ES-I3 (cell line): ENCODE data around the gene PTPRQ.
A peak's percentile ranks its signal among the peaks of the same experiment; 100 is the strongest.

Experiments used
- H3K36me3 ChIP-seq: 2 replicates; pipeline ENCODE4 v1.6.1; 2013; ENCODE audit warnings: mild to moderate bottlenecking, low read length, control low read depth, moderate library complexity; ENCODE audit not compliant: insufficient read depth
- H3K4me1 ChIP-seq: 2 replicates; pipeline ENCODE4 v1.6.1; 2013; ENCODE audit warnings: mild to moderate bottlenecking, control low read depth, low read length; ENCODE audit not compliant: insufficient read depth
- H3K9ac ChIP-seq: 2 replicates; pipeline ENCODE4 v1.6.1; 2013; ENCODE audit warnings: low read depth, mild to moderate bottlenecking, low read length, moderate library complexity
- H3K9me3 ChIP-seq: 2 replicates; pipeline ENCODE4 v1.6.1; 2013; ENCODE audit warnings: mild to moderate bottlenecking, low read length, moderate library complexity; ENCODE audit not compliant: control insufficient read depth, insufficient read depth

PTPRQ gene

GRCh38 chr12:80443974-80444666 is at the start of gene PTPRQ:
PTPRQ (plus strand) TSS chr12:80444235; CDS start chr12:80444346, 111 bp downstream.
- no peak within 1 kb of the TSS for H3K9ac ChIP-seq
- no peaks in the 10 kb centered on the region for H3K4me1 ChIP-seq
- no peaks in the 10 kb centered on the region for H3K36me3 ChIP-seq
- no peaks in the 10 kb centered on the region for H3K9me3 ChIP-seq

DNA sequence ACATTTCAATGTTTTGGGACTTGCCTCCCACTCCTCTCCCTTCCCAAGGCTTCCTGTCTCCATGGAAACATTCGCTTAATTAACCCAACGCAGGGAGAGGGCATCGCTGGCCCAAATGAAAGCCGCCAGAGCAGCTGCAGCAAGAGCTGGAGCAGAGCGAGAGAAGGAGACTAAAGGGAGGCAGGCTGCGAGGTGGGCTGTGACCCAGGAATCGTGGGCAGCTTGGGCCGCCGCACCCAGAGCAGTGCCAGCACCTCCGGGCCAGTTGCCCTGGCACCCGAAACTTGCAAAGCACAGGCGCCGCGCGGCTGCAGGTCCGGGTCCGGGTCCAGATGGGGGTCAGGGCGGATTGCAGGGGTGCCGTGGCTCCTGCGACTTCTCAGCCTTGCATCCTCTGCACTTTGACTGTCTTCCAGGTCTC is 43.5 kb upstream of the PTPRQ start:
- H3K36me3 ChIP-seq: no peaks in the 10 kb centered on the region
- no peaks in the 10 kb centered on the region for H3K4me1 ChIP-seq
- H3K9me3 ChIP-seq: no peaks in the 10 kb centered on the region
- H3K9ac ChIP-seq: peak overlapping the region; percentile 32; the same call in 1 of the 2 replicates

- H3K9me3 ChIP-seq: no peaks in the 10 kb centered on the region
- no peak overlapping the region for H3K9ac ChIP-seq
These were observed 42.8 kb upstream of the PTPRQ start for GRCh38 chr12:80401191-80401590.

GRCh38 chr12:80404629-80405028 is 39.4 kb upstream of the PTPRQ start:
- Histone ChIP-seq H3K9me3 (no peaks in the 10 kb centered on the region), H3K4me1 (no peaks in the 10 kb centered on the region), H3K9ac (no peak overlapping the region), H3K36me3 (no peaks in the 10 kb centered on the region)

More at GRCh38 chr12:80401191-80401590, 42.8 kb upstream of the PTPRQ start:
- Histone ChIP-seq H3K4me1 (no peaks in the 10 kb centered on the region), H3K36me3 (no peaks in the 10 kb centered on the region)

GRCh38 chr12:80406253-80406652 is 37.8 kb upstream of the PTPRQ start:
- no peaks in the 10 kb centered on the region for H3K36me3 ChIP-seq
- no peak overlapping the region for H3K9ac ChIP-seq
- H3K9me3 ChIP-seq: no peaks in the 10 kb centered on the region
- H3K4me1 ChIP-seq: no peaks in the 10 kb centered on the region

DNA sequence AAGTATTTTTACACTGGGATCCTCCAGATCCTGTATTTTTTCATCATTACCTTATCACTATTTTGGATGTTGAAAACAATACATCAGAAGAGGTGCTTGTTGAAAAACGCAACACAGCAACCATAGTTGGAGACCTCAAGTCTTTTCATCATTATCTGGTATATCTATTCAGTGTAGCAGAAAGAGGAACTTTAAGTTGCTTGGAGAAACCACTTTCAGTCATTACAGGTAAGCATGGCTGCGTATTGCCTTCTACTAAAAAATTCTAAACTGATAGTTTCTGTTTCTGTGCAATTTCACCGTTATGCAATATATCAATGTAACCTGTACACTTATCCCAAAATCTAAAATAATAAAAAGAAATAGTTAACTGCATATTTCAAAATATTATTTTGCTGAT is 32.2 kb upstream of the PTPRQ start:
- Histone ChIP-seq H3K9me3 (no peaks in the 10 kb centered on the region), H3K4me1 (no peaks in the 10 kb centered on the region), H3K36me3 (no peaks in the 10 kb centered on the region), H3K9ac (no peak overlapping the region)

DNA sequence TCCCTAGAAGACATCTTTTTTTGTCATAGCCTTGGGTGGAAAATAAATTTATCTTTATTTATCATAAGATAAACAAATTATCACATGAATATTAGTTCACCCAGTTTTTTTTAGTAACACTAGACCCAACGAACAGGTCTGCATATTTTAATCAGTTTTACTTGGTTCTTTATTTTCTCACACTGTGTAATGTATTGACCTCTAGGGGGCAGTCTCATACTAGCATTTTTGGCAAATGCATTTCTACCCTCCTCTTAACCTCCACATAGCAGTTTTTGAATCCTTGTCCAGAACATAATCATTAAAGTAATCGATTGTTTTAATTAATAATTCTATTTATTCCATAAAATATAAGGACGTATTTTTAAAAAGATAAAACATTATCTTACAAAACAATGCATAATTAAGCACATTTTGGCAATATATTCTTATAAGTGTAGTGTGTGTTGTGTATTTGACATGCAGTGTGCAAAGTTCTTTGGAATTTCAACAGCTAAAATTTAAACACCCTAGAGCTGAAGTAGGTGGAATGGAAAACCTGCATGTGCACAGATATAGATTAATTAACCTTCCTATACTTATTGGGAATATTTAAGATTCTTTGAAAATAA is 31.6 kb upstream of the PTPRQ start:
- Histone ChIP-seq H3K9me3 (no peaks in the 10 kb centered on the region), H3K36me3 (no peaks in the 10 kb centered on the region), H3K9ac (no peak overlapping the region), H3K4me1 (no peaks in the 10 kb centered on the region)

GRCh38 chr12:80413462-80413861 is 30.6 kb upstream of the PTPRQ start:
- no peaks in the 10 kb centered on the region for H3K36me3 ChIP-seq
- no peaks in the 10 kb centered on the region for H3K4me1 ChIP-seq
- no peak overlapping the region for H3K9ac ChIP-seq
- H3K9me3 ChIP-seq: no peaks in the 10 kb centered on the region

DNA sequence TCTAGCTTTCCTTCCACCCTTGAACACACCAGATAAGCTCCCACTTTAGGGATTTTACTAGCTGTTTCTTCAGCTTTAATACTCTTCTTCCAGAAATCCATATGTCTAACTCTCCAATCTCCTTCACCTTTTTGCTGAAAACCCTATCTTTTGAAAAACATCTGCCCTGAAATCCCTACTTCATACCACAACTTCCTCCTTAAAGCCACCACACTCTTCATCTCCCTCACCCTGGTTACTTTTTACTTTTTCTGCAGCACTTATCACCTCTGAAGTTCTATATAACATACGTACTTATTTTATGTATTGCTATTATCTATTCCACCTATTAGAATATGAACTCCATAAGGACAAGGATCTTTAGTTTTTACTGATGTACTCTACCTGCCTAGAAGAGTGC is 28.6 kb upstream of the PTPRQ start:
- Histone ChIP-seq H3K36me3 (no peaks in the 10 kb centered on the region), H3K4me1 (no peaks in the 10 kb centered on the region; the same call in 1 of the 2 replicates), H3K9ac (no peak overlapping the region), H3K9me3 (no peaks in the 10 kb centered on the region)

DNA sequence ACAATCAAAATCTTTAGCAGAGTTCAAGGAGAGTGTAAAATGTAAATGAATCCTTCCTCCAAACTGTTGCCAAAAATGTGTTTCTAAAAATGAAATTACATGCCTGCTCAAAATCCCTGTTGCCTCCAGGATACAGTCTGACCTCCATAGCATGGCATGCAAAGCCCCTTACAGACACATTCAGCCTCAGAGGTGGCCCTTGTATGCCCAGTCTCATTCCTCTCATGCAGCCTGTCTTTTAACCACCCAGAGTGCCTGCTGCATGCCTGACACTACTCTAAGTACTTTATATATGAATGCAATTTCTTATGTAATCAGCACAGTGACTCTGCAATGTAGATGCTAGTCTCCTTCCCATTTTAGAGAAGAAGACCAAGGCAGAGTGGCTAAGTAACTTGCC is 24.4 kb upstream of the PTPRQ start:
- Histone ChIP-seq H3K9ac (no peak overlapping the region), H3K36me3 (no peaks in the 10 kb centered on the region), H3K4me1 (no peaks in the 10 kb centered on the region; the same call in 1 of the 2 replicates), H3K9me3 (no peaks in the 10 kb centered on the region)

DNA sequence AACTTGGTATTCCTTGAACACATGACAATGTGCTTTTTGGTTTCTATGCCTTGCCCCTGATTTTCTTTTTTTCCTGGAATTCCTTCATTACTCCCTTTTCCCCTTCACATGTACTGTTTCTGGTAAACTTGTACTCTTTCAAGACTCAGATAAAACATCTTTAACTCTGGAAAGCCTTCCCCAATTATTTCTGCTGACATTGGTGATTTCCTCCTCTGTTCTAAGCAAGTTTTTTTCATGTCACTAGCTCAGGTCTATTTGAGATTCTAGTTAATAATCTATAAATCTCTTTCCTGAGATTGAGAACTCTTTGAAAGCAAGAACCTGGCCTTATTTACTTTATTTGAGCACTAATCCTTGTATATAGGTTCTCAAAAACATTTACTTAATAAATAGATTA is 24.0 kb upstream of the PTPRQ start:
- no peak overlapping the region for H3K9ac ChIP-seq
- H3K9me3 ChIP-seq: no peaks in the 10 kb centered on the region
- H3K4me1 ChIP-seq: no peaks in the 10 kb centered on the region; the same call in 1 of the 2 replicates
- no peaks in the 10 kb centered on the region for H3K36me3 ChIP-seq

GRCh38 chr12:80422550-80422949 is 21.5 kb upstream of the PTPRQ start:
- H3K9me3 ChIP-seq: no peaks in the 10 kb centered on the region
- H3K9ac ChIP-seq: no peak overlapping the region
- no peaks in the 10 kb centered on the region; the same call in 1 of the 2 replicates for H3K4me1 ChIP-seq
- H3K36me3 ChIP-seq: no peaks in the 10 kb centered on the region

- Histone ChIP-seq H3K9ac (no peak overlapping the region), H3K4me1 (no peaks in the 10 kb centered on the region; the same call in 1 of the 2 replicates), H3K36me3 (no peaks in the 10 kb centered on the region), H3K9me3 (no peaks in the 10 kb centered on the region)
These were observed 12.0 kb upstream of the PTPRQ start for GRCh38 chr12:80432061-80432460.

DNA sequence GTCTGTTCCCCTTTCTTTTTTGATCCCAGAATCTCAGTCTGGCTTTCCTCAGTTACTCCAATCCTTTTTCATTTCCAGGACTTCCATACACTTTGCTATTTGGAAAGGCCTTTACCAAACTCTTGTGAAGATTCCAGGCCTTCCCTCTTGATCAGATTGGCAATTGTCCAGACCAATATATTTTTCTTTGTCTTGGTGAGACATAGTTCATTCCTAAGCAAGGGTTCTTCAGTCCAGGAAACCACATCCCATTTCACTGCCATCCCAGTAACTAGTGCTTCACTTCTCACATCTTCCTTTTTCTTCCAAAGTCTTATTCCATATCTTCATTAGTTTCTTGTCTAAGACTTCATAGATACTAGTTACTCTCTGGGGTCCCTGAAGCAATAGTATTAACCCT is 2.1 kb upstream of the PTPRQ start:
- no peaks in the 10 kb centered on the region for H3K9me3 ChIP-seq
- H3K9ac ChIP-seq: no peak overlapping the region
- no peaks in the 10 kb centered on the region for H3K36me3 ChIP-seq
- H3K4me1 ChIP-seq: no peaks in the 10 kb centered on the region
